Endometrial microvascular endothelial cells (primary cell): ENCODE data around the gene PLD5. TPM values are rescaled to one million over a fixed set of nuclear protein-coding genes. Genes with fewer than 3 reads are reported as not detected.

Source experiments
- in situ Hi-C: cut with HindIII; loops from 2 replicates; pipeline ENCODE4 v1.10.0; 2017; ENCODE audit warnings: low sequenced_read_pairs, low pct_unique_long_range_greater_than_20kb; ENCODE audit errors: inconsistent ontology term
- total RNA-seq: library from RNA; depleted of rRNA; stranded (reverse); fragments of >200 nt; gene quantifications from one replicate; pipeline ENCODE4 v1.2.3, GENCODE V29; 2015; ENCODE audit errors: inconsistent ontology term

PLD5 gene
- total RNA-seq, 1 donor from 2014 or later: not detected

DNA sequence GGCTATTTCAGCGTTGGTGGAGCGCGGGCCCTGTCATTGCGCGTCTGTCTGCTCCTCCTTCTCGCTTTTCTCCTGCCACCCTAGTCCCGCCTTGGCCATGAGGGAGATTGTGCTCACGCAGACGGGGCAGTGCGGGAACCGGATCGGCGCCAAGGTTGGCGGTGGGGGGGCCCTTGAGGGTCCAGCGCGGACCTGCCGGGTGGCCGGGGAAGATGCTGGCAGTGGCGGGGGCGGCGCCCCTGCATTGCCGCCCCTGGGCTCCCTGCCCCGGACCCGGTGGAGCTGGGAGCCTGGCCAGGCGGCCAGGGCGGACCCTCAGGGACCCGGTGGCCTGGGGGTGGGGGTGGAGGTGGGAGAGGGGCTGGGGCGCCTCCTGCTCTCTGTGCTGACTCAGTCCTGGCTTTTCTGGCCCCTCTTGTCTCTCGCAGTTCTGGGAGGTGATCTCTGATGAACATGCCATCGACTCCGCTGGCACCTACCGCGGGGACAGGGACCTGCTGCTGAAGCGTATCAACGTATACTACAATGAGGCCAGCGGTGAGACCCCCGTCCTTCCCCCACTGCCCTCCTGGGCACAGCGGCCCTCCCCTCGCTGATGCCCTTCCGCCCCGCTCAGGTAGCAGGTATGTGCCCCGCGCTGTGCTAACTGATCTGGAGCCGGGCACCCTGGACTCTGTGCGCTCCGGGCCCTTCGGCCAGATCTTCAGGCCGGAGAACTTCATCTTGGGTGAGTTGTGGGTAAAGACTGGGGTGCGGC, 467.3 kb downstream of the PLD5 start:
- in situ Hi-C loops: no loop called here

- in situ Hi-C loops: no loop called here
Observed at GRCh38 chr1:242055749-242056320, 468.7 kb downstream of the PLD5 start.

DNA sequence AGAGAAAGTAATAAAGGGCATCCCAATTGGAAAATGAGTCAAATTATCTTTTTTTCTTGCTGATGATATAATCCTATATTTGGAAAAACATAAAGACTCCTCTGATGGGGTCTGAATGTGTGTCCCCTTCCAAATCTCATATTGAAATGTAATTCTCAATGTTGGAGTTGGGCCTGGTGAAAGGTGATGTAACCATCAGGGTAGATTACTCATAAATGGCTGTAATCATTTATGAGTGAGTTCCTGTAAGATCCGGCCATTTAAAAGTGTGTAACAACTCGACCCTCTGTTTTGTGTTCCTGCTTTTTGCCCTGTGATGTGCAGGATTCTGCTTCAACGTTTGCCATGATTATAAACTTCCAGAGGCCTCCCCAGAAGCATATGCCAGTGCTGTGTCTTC, 481.3 kb downstream of the PLD5 start:
- in situ Hi-C loops: no loop called here

GRCh38 chr1:242034392-242034791, 490.1 kb downstream of the PLD5 start:
- in situ Hi-C loops: no loop called here

DNA sequence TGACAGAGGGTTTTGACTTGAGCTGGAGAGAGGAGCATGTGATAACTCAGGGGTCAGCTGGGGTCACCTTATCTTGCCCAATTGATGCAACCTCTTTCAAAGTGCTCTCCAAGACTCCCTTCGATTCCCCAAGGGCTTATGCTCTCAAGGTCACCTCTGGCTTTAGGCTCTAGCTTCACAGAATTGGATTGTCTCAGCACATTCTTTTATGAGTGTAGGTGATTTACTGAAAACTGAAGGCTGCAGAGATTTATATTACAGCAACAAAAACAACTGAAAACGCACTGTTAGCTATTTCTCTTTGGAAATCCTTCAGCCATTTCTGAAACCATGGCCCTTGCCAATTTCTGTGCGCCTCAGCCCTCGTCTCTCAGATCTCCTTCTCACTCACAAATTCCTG, 491.1 kb downstream of the PLD5 start:
- in situ Hi-C loops: no loop called here
